ENCODE measurements around the gene STAT2.

DNA sequence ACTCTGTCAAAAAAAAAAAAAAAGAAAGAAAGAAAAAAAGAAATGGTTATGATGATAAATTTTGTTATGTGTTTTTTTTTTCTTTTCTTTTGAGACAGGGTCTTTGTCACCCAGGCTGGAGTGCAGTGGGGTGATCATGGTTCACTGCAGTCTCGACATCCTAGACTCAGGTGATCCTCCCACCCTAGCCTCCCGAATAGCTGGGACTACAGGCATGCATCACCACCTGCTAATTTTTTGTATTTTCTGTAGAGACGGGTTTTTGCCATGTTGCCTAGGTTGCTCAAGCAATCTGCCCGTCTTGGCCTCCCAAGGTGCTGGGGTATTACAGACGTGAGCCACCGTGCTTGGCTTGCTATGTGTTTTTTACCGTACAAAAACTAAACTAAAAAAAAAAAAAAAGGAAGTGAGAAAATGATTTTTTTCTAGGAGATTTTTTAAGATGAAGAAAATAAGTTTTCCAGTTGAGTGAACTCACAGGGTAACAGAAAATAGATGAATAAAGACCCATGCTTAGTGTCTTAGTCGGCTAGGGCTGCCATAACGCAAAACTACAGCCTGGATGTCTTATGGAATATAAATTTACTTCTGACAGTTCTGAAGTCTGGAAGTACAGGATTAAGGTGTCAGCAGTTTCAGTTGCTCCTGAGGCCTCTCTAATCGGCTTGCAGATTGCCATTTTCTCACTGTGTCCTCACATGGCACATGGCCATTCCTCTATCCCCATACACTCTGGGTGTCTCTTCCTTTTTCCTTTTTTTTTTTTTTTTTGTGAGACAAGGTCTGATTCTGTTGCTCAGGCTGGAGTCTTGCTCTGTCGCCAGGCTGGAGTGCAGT lies 15.9 kb upstream of the STAT2 start:
- TF ChIP-seq CTCF (conservative IDR thresholded peaks at IDR 0.05; ENCODE audit: low read depth in 2 of 2) (no peak), POLR2AphosphoS5 (IDR thresholded peaks at IDR 0.05; ENCODE audit: low read depth) (no peak), REST (IDR thresholded peaks at IDR 0.05; ENCODE audit: unreplicated experiment) (no peak), EZH2 (IDR thresholded peaks at IDR 0.05; ENCODE audit: low read depth, unreplicated experiment) (no peak), ZNF462 (CRISPR knock-in tag; IDR thresholded peaks at IDR 0.05) (no peak), CREB1 (CRISPR knock-in tag; IDR thresholded peaks at IDR 0.05; ENCODE audit: low read depth) (no peak), EZH2phosphoT487 (IDR thresholded peaks at IDR 0.05; ENCODE audit: unreplicated experiment) (no peak)
- TF ChIP-seq, protein P1, sequence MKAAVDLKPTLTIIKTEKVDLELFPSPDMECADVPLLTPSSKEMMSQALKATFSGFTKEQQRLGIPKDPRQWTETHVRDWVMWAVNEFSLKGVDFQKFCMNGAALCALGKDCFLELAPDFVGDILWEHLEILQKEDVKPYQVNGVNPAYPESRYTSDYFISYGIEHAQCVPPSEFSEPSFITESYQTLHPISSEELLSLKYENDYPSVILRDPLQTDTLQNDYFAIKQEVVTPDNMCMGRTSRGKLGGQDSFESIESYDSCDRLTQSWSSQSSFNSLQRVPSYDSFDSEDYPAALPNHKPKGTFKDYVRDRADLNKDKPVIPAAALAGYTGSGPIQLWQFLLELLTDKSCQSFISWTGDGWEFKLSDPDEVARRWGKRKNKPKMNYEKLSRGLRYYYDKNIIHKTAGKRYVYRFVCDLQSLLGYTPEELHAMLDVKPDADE (IDR thresholded peaks at IDR 0.05): no peak

All from GM23338 (cell line).